ENCODE results near the gene LRRFIP1.

The LRRFIP1 gene

GRCh38 chr2:237823544-237823943 lies 196.2 kb downstream of the LRRFIP1 start:
- intact Hi-C loops (cut with DNase I) = no loop called here
- no peak for DNase-seq

- intact Hi-C loops (cut with DNase I) = no loop called here
- DNase-seq = no peak
Measured at GRCh38 chr2:237824085-237824484, 196.7 kb downstream of the LRRFIP1 start.

GRCh38 chr2:237827421-237827987 lies 200.1 kb downstream of the LRRFIP1 start:
- intact Hi-C loops (cut with DNase I) = no loop called here
- no peak for DNase-seq
